AG10803 (cell line): ENCODE measurements around the gene SOX30.

ENCODE experiments used
- DNase-seq: peaks from one replicate; pipeline ENCODE4 v3.0.0; 2010; ENCODE audit warnings: low read depth
- H3K4me3 ChIP-seq: 2 replicates; pipeline ENCODE4 v1.5.1; 2011; ENCODE audit warnings: mild to moderate bottlenecking, low read length, control low read depth
- CTCF ChIP-seq: conservative IDR thresholded peaks from 2 replicates; pipeline ENCODE4 v1.5.1; 2011; ENCODE audit warnings: mild to moderate bottlenecking, low read length, control low read depth, inconsistent platforms

The SOX30 gene

GRCh38 chr5:157657516-157657915 lies 5.3 kb upstream of the SOX30 start:
- H3K4me3 ChIP-seq: no peak overlapping the region
- TF ChIP-seq CTCF: no peak
- no peak for DNase-seq

GRCh38 chr5:157651623-157652376 lies 438 bp downstream of the SOX30 start:
- peak; percentile 50 for DNase-seq
- H3K4me3 ChIP-seq: peak overlapping the region; percentile 53
- TF ChIP-seq CTCF: peak; percentile 31; the same call in 1 of the 2 replicates

- no peak for TF ChIP-seq CTCF
- no peak overlapping the region; the same call in 1 of the 2 replicates for H3K4me3 ChIP-seq
- DNase-seq: no peak
Observed at GRCh38 chr5:157650991-157651611, 1.1 kb downstream of the SOX30 start.

- DNase-seq: no peak
- no peak overlapping the region for H3K4me3 ChIP-seq
- TF ChIP-seq CTCF: no peak
Observed at GRCh38 chr5:157649101-157649500, 3.1 kb downstream of the SOX30 start.

GRCh38 chr5:157648275-157648990 lies 3.8 kb downstream of the SOX30 start:
- DNase-seq: no peak
- no peak overlapping the region for H3K4me3 ChIP-seq
- TF ChIP-seq CTCF: no peak

- H3K4me3 ChIP-seq: no peak overlapping the region
- no peak for DNase-seq
- TF ChIP-seq CTCF: no peak
Observed at GRCh38 chr5:157640406-157641066, 11.7 kb downstream of the SOX30 start.
